K562 (cell line): ENCODE results near the gene TBXA2R. TPM values are rescaled to one million over a fixed set of nuclear protein-coding genes. Genes with fewer than 3 reads are reported as not detected.

Experiments
- ATAC-seq: fragments of 200-7000 bp; cut with Tn5 transposase; 3 replicates; pipeline ENCODE4 v1.9.1; 2020; ENCODE audit warnings: moderate library complexity
- BruUV-seq: library from RNA; stranded (reverse); fragments of 400-500 nt; replicated peaks from 2 replicates; lab custom pipeline; 2021; lab: Mats Ljungman, UMichigan
- CTCF ChIA-PET: fragments of 300-600 bp; formaldehyde crosslinking; extraction: SDS; loops from one replicate; lab custom pipeline; 2021; ENCODE audit warnings: low intra/inter-chr PET ratio; lab: Yijun Ruan, JAX
- POLR2A ChIA-PET: fragments of 300-600, 350-650 bp; sonication (Branson Sonifier 250); formaldehyde crosslinking; extraction: SDS; loops from one replicate; lab custom pipeline; 2021; ENCODE audit warnings: antibody characterized with exemption, inconsistent platforms; lab: Yijun Ruan, JAX
- DNase-seq, 4 experiments: peaks; one replicate each; pipeline versions ENCODE4 v3.0.0 to v3.0.0-alpha.2; 2011 to 2018; ENCODE audit warnings: low spot score in 3 of 4, mixed read lengths in 3 of 4; ENCODE audit errors: extremely low read depth in 1 of 4
- FAIRE-seq: peaks from 2 replicates; lab custom pipeline; 2011; peaks lifted over from hg19 to GRCh38; lab: Jason Lieb, UNC
- H2AFZ ChIP-seq: 2 replicates; pipeline ENCODE4 v1.6.0; 2011; ENCODE audit warnings: low read depth, low read length, control low read depth, inconsistent platforms
- H3K27ac ChIP-seq: fragments of 200-600 bp; 3 replicates; pipeline ENCODE4 v1.8.0; 2011; ENCODE audit warnings: low read depth, mild to moderate bottlenecking, control low read depth, inconsistent platforms, low read length, moderate library complexity, mixed read lengths; ENCODE audit errors: extremely low read depth
- H3K27me3 ChIP-seq, 2 experiments: fragments of 300-600 bp in 1 of 2; 2 replicates in 1 of 2; 3 replicates in 1 of 2; pipeline versions ENCODE4 v1.6.0 to v1.8.0; 2011; ENCODE audit warnings: inconsistent platforms in 2 of 2, low read length in 2 of 2, mild to moderate bottlenecking in 1 of 2, mixed read lengths in 1 of 2, moderate library complexity in 1 of 2; ENCODE audit not compliant: control insufficient read depth in 2 of 2, insufficient read depth in 2 of 2
- H3K36me3 ChIP-seq: fragments of 300-600 bp; 3 replicates; pipeline ENCODE4 v1.8.0; 2011; ENCODE audit warnings: mild to moderate bottlenecking, low read length, inconsistent platforms; ENCODE audit not compliant: control insufficient read depth, insufficient read depth
- H3K4me1 ChIP-seq, 2 experiments: fragments of 200-600 bp in 1 of 2; replicated peaks in 1 of 2; 2 replicates in 1 of 2; 3 replicates in 1 of 2; pipeline versions ENCODE4 v1.5.1 to v1.8.0; 2011; ENCODE audit warnings: inconsistent platforms in 2 of 2, low read length in 2 of 2, mild to moderate bottlenecking in 1 of 2, mixed read lengths in 1 of 2, moderate library complexity in 1 of 2; ENCODE audit not compliant: control insufficient read depth in 2 of 2, insufficient read depth in 2 of 2
- H3K4me2 ChIP-seq: 2 replicates; pipeline ENCODE4 v1.6.1; 2011; ENCODE audit warnings: low read length, control low read depth, inconsistent platforms, mixed read lengths; ENCODE audit not compliant: insufficient read depth
- H3K4me3 ChIP-seq: fragments of 200-600 bp; sonication (generic), shearing (Covaris generic); 2 replicates; pipeline ENCODE4 v1.5.1; 2016; ENCODE audit warnings: control low read depth, inconsistent platforms
- H3K79me2 ChIP-seq: fragments of 200-600 bp; 3 replicates; pipeline ENCODE4 v1.8.0; 2011; ENCODE audit warnings: low read length, inconsistent platforms; ENCODE audit not compliant: control insufficient read depth, insufficient read depth
- H3K9ac ChIP-seq, 2 experiments: 2 replicates each; pipeline versions ENCODE4 v1.6.0 to v1.6.1; 2011; ENCODE audit warnings: low read depth in 2 of 2, low read length in 2 of 2, control low read depth in 1 of 2, inconsistent platforms in 1 of 2, mild to moderate bottlenecking in 1 of 2, mixed read lengths in 1 of 2; ENCODE audit not compliant: insufficient read depth in 1 of 2
- H3K9me1 ChIP-seq: one replicate; pipeline ENCODE4 v1.6.0; 2011; ENCODE audit warnings: inconsistent platforms, mild to moderate bottlenecking, low read length, moderate library complexity; ENCODE audit not compliant: control insufficient read depth, insufficient read depth
- H3K9me3 ChIP-seq: replicated peaks from 2 replicates; pipeline ENCODE4 v1.5.1; 2011; ENCODE audit warnings: low read depth, low read length, inconsistent platforms; ENCODE audit not compliant: control insufficient read depth, insufficient read depth
- H4K20me1 ChIP-seq: replicated peaks from 2 replicates; pipeline ENCODE4 v1.6.1; 2011; ENCODE audit warnings: low read length, inconsistent platforms, mixed read lengths; ENCODE audit not compliant: control insufficient read depth, insufficient read depth
- HMG20A ChIP-seq: fragments of 450-650 bp; formaldehyde crosslinking; conservative IDR thresholded peaks from 2 replicates; pipeline ENCODE4 v1.4.0; 2020; ENCODE audit warnings: mild to moderate bottlenecking, mixed read lengths
- HMGN3 ChIP-seq: IDR thresholded peaks from 2 replicates; pipeline ENCODE4 v1.6.1; 2011; ENCODE audit warnings: borderline replicate concordance, low read depth, mild to moderate bottlenecking, mixed read lengths, low read length; ENCODE audit not compliant: insufficient read length; ENCODE audit errors: extremely low read depth
- POLR2G ChIP-seq: fragments of 200-400 bp; formaldehyde crosslinking; IDR thresholded peaks from 2 replicates; pipeline ENCODE4 v1.6.1; 2017; ENCODE audit warnings: low read depth, mild to moderate bottlenecking, antibody characterized with exemption, low read length, moderate library complexity
- ZBTB33 ChIP-seq: sonication (generic); formaldehyde crosslinking; IDR thresholded peaks from 2 replicates; pipeline ENCODE4 v1.8.1; 2023; ENCODE audit warnings: mild to moderate bottlenecking, missing genetic modification reagents
- WGBS: fragments of 100-300 bp; shearing (Covaris generic); methylation state at CpG from one replicate; pipeline ENCODE4 v1.1.6; 2016; ENCODE audit warnings: low coverage, mixed read lengths; ENCODE audit not compliant: insufficient coverage; ENCODE audit errors: missing lambda C conversion rate; 5-methylcytosine and 5-hydroxymethylcytosine counted together
- in situ Hi-C: fragments of 300-500 bp; cut with MboI; formaldehyde crosslinking; loops from 4 replicates; pipeline ENCODE4 v1.15.0; 2018; ENCODE audit warnings: inconsistent platforms, mixed read lengths
- intact Hi-C: fragments of 100-400 bp; cut with micrococcal nuclease; formaldehyde crosslinking; loops from 2 replicates; pipeline ENCODE4 v1.14.2; 2022
- polyA plus RNA-seq, 8 experiments: library from polyadenylated mRNA; depleted of rRNA in 4 of 8; stranded (reverse) in 5 of 8; unstranded in 3 of 8; fragments of >200 nt; fragmentation: Nextera tagmentation in 2 of 8; fragmentation: Illumina TruSeq in 1 of 8; extraction: Ambion mirVana in 2 of 8; extraction: Trizol in 1 of 8; gene quantifications; 2 replicates each; pipeline versions ENCODE4 v1.2.1 to v1.2.3, GENCODE V29; 2011 to 2014; ENCODE audit warnings: inconsistent platforms in 1 of 8, missing spikeins in 1 of 8
- total RNA-seq, 7 experiments: library from RNA; depleted of rRNA in 6 of 7; stranded (reverse); fragments of >200 nt in 6 of 7; fragmentation: Illumina TruSeq in 2 of 7; extraction: Trizol in 2 of 7; gene quantifications; 2 replicates each; pipeline versions ENCODE4 v1.2.1 to v1.2.3, GENCODE V29; 2011 to 2021; ENCODE audit warnings: low replicate concordance in 1 of 7

TBXA2R gene
- total and polyA plus RNA-seq, 9 of the 15 experiments (the other 6 are each of a cell fraction or from before 2014, with no cell fraction given), result 1.5 to 24.0 (median 2.8) TPM

- Histone ChIP-seq H3K27me3 (no peaks in the 10 kb centered on the region), H3K9me3 (no peaks in the 10 kb centered on the region), H3K9me1 (no peaks in the 10 kb centered on the region), H3K79me2 (no peaks in the 10 kb centered on the region), H3K27ac (no peak overlapping the region), H4K20me1 (peaks cover 5% of the 10 kb centered on the region; the same call in 1 of the 2 replicates), H3K4me1 (peaks cover 0 to 33% of the 10 kb centered on the region in 2 experiments; a peak in 2 of 5 replicates), H3K36me3 (peaks cover 45% of the 10 kb centered on the region; the same call in 1 of the 3 replicates)
- ChIA-PET CTCF (no interaction called here), POLR2A (interaction anchor here (0.6 to 1.1 kb wide), 2 partner anchors 25 to 47 kb away, joined by 4 read pairs; no protein-coding TSS in a partner anchor)
- intact Hi-C loops, result no loop called here
- in situ Hi-C loops, result no loop called here
- FAIRE-seq (no peak), DNase-seq (no peak)
- TF ChIP-seq HMGN3 (no peak), ZBTB33 (CRISPR knock-in tag) (peak; percentile 70; the same call in 1 of the 2 replicates), POLR2G (peak; percentile 53), HMG20A (CRISPR knock-in tag) (no peak)
- TF ChIP-seq, all 486 proteins: peak for 2
- no peak for ATAC-seq
- H3K9ac ChIP-seq, result no peak overlapping the region
- no TSS peak for BruUV-seq
- WGBS, result 96% methylated on average over 16 of the region's 16 CpGs
- H3K4me2 ChIP-seq, result no peak overlapping the region
- H3K4me3 ChIP-seq, result no peak overlapping the region
- H2AFZ ChIP-seq, result no peak overlapping the region
These were observed 43.2 kb upstream of the TBXA2R start for GRCh38 chr19:3649888-3650287.
